Caki2 (cell line): ENCODE data around the gene KIAA1217. TPM values are rescaled to one million over a fixed set of nuclear protein-coding genes. Genes with fewer than 3 reads are reported as not detected.
A peak's percentile ranks its signal among the peaks of the same experiment; 100 is the strongest.

Source experiments
- DNase-seq: peaks from one replicate; pipeline ENCODE4 v3.0.0-alpha.2; 2015; ENCODE audit warnings: low read depth
- in situ Hi-C: cut with HindIII; loops from 2 replicates; pipeline ENCODE4 v1.10.0; 2016; ENCODE audit warnings: low sequenced_read_pairs, low pct_unique_long_range_greater_than_20kb, mixed read lengths
- total RNA-seq: library from RNA; depleted of rRNA; stranded (reverse); fragments of >200 nt; shearing (Covaris generic); gene quantifications from 2 replicates; pipeline ENCODE4 v1.2.3, GENCODE V29; 2014; ENCODE audit warnings: low replicate concordance

The KIAA1217 gene
- total RNA-seq, 1 experiment from 2014 or later, result 0.95 TPM

DNA sequence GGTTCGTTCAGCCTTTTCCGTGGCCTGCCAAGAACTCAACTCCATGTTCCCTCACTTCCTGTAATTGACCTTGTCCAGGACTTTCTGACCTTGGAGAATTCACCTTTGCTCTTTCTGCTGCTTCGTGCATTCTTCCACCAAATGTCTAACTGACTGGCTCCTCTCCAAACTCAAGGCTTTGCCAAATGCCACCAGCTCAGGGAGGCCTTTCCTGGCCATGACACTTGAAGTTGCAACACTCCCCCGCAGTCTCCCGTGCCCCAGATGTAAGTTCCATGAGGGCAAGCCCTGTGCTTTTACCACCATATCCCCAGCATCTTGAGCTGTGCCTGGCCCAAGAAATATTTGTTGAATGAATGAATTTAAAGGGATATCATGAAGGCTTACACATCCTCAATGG lies 276.4 kb downstream of the KIAA1217 start:
- no peak for DNase-seq
- in situ Hi-C loops, result no loop called here

- in situ Hi-C loops, result no loop called here
- no peak for DNase-seq
Measured at GRCh38 chr10:24488631-24489030, 279.7 kb downstream of the KIAA1217 start.

DNA sequence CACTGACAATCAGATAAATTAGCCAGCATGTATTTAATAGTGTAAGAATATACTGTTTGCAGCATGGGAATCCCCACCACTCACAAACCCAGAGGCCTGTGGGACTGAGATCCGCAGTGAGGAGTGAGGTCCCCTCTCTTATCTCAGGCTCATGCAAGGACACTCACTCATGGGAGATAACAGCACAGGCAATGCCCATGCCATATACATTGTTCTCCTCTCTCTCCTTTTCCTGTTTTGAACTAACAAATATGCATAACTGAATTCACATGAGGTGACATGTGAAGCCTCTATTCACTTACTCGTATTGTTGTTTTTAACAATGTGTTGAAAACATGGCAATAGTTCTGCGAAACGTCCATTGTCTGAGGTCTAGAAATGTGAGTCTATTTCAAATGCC lies 284.2 kb downstream of the KIAA1217 start:
- DNase-seq, result no peak

GRCh38 chr10:24494236-24494635 lies 285.3 kb downstream of the KIAA1217 start:
- DNase-seq, result no peak
- in situ Hi-C loops, result no loop called here

More for the DNA sequence above, 284.2 kb downstream of the KIAA1217 start:
- in situ Hi-C loops, result no loop called here

- in situ Hi-C loops, result no loop called here
- DNase-seq, result no peak
Measured at GRCh38 chr10:24494777-24495176, 285.8 kb downstream of the KIAA1217 start.

GRCh38 chr10:24495666-24496460 lies 286.9 kb downstream of the KIAA1217 start:
- DNase-seq, result no peak
- in situ Hi-C loops, result no loop called here

GRCh38 chr10:24496906-24497305 lies 288.0 kb downstream of the KIAA1217 start:
- in situ Hi-C loops, result no loop called here
- DNase-seq, result no peak

GRCh38 chr10:24501056-24501711 lies 292.2 kb downstream of the KIAA1217 start:
- in situ Hi-C loops, result no loop called here
- DNase-seq, result no peak

- in situ Hi-C loops, result no loop called here
- DNase-seq, result no peak
Measured at GRCh38 chr10:24502006-24502405, 293.1 kb downstream of the KIAA1217 start.

DNA sequence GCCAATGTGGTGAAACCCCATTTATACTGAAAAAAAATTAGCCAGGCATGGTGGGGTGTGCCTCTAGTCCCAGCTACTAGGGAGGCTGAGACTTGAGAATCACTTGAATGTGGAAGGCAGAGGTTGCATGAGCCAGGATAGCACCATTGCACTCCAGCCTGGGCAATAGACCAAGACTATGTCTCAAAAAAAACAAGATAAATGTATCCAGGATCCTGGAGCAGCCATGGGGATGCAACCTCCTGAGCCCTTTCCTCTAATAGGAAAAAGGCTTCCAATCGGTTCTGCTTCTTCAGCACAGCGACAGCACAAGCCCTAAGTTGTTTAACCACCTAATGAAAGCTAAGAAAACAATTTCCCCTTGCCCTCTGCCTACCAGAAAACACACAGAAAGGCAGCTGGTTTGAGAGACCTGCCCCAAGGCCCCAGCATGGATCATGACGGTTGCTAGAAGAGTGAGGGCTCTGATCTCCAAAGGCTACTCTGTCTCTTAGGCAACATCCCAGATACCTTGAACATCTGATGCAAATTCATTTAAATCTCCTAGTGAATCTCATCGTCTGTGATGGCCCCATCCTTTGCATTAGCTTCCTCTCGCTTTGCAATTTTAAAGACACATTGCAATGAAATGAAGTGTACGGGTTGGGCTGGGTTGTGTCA lies 294.0 kb downstream of the KIAA1217 start:
- DNase-seq, result no peak
- in situ Hi-C loops, result no loop called here

DNA sequence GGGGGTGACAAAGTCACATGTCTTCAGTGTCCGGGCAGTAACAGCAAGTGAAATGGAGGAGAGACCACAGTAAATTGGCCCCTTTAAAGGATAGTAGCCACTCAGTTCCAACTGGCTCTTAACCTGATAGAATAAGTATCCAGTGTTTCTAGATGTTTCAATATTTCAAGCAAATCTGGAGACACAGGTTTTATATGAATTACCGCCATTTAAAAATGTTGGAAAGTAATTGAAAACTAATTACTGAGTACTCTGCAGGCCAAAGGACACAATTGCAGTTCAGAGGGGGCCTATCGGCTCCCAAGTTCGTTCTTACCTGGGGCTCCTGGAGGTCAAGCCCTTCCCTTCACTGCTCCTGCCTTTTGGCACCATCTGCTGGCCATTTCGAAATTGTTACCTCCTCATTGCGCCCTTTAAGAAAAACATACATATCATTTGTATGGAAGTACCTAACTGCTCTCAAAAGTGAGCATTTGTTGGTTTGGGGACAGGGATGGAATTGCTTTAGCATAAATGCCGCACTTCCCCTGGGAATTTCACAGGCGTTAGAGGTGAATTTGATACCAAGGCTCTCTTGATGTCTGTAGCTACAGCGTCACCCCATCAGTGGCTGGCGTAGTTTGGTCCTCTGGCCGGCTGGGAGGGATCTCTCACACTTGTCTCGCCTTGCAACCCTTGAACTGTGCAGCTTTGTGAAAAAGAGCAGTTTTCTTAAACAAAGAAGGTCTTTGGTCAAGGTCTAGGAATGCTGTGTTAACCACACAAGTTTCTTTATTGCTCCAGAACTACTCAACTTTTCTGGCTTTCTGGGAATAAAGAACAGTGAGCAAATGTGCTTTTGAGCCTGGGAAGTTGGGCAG lies 294.8 kb downstream of the KIAA1217 start:
- in situ Hi-C loops, result no loop called here
- DNase-seq, result peak; percentile 61

DNA sequence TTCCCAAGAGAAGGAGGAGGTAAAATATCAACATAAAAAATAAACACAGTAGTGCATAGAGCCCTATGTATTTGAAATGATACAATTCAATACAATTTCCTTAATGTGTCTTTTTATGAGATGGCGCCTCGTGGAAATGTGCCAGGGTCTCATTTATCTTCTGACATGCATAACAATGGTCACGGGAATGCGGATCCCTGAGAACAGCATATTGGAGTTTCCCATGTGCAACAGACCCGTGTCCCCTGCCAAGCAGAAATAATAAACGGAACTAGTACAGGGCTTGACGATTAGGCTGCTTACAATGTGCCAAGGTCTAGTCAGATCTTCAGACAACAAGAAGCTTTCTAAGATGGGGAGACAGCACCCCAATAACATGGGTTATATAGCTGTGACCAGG lies 296.8 kb downstream of the KIAA1217 start:
- DNase-seq, result no peak
- in situ Hi-C loops, result no loop called here

DNA sequence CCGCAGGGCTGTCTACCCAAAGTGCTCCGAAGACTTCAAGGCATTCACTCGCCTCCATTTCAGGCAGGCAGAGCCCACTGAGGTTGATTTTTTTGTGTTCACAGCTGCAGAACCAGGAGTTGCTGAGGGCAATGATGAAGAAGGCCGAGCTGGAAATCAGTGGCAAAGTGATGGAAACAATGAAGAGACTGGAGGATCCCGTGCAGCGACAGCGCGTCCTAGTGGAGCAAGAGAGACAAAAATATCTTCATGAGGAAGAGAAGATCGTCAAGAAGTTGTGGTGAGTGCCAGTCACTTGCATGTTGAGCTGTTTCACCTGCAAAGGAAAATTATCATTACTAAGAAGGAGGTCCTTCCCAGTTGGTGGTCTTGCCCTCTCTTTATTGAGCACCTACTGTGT lies 304.2 kb downstream of the KIAA1217 start:
- DNase-seq, result peak; percentile 11
- in situ Hi-C loops, result no loop called here

DNA sequence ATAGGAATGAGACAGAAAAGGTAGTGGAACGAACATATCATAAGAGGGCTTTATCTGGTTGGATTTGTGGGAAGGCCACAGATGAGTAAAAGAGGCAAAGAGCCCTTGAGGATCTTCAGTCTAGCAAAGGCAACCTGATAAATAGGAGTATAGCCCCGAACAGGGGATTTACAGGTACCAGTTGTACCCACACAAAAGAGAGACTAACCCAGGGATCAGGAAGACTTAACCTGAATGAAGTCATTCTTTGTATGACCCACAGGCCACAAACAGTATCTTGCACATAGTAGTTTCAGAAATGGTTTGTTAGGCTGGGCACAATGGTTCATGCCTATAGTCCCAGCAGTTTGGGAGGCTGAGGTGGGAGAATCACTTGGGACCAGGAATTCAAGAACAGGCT lies 306.5 kb downstream of the KIAA1217 start:
- DNase-seq, result no peak
- in situ Hi-C loops, result no loop called here

DNA sequence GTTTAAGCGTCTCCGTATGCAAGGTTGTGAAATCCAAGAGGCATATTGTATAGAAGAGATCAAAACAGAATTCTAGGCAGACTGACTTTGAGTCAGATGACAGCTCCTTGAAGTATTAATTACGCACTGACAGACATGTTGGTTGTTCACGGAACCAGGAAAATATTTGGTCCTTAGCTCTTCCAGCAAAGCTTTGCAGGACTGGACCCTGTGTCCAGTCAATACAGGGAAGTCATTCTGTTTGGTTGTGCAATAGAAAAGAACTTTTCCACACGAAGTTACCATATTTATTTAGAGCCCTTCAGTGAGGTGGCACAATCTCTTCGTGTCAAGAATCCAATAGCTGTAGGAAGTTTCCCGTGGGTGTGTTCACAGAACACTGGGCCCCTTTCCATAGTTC lies 309.5 kb downstream of the KIAA1217 start:
- no peak for DNase-seq
- in situ Hi-C loops, result no loop called here

DNA sequence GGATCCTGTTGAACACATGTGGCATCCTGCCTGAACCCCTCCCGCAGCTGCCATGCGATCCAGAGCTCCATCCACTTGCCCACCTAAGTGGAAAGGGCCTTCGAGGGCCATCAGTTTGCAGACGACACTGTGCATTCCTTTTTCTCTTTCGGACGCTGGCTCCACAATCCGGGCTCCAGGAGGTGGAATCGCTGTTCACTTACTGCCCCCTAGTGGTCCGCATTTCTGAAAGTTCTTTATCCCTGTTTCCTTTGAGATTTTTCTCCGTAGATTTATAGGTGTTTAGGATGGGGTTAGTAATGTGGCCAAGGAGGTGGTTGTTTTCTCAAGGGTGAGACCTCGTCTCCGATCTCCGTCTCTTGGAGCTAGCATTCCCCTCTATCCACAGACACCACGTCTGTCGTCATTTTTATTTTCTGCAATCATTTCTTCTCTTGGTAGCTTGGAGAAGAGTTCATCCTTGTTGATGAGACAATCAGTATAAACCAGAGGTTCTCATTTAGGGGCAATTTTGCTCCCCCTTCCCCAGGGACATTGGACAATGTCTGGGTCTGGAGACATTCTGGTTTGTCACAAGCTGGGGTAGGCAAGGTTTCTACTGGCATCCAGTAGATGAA lies 310.2 kb downstream of the KIAA1217 start:
- in situ Hi-C loops, result no loop called here
- DNase-seq, result peak; percentile 44

- no peak for DNase-seq
- in situ Hi-C loops, result no loop called here
Measured at GRCh38 chr10:24519950-24520349, 311.0 kb downstream of the KIAA1217 start.

GRCh38 chr10:24524314-24524713 lies 315.4 kb downstream of the KIAA1217 start:
- in situ Hi-C loops, result no loop called here
- DNase-seq, result no peak
